HG03196 (cell line): Measurements from ENCODE around the gene TNNI3K.

Experiments
- ATAC-seq: cut with Tn5 transposase; IDR thresholded peaks from one replicate; pipeline ENCODE4 v1.9.1; 2021; ENCODE audit not compliant: unreplicated experiment

TNNI3K gene

GRCh38 chr1:74549932-74550331 is 314.7 kb downstream of the TNNI3K start:
- no peak for ATAC-seq

GRCh38 chr1:74570797-74571492 is 335.8 kb downstream of the TNNI3K start:
- ATAC-seq: no peak

- no peak for ATAC-seq
These were observed 336.3 kb downstream of the TNNI3K start for GRCh38 chr1:74571493-74571800.

- ATAC-seq: no peak
These were observed 336.7 kb downstream of the TNNI3K start for GRCh38 chr1:74571891-74572290.

GRCh38 chr1:74578101-74578500 is 342.9 kb downstream of the TNNI3K start:
- no peak for ATAC-seq

GRCh38 chr1:74579425-74579824 is 344.2 kb downstream of the TNNI3K start:
- peak; percentile 100 for ATAC-seq

- ATAC-seq: no peak
These were observed 348.2 kb downstream of the TNNI3K start for GRCh38 chr1:74583397-74583796.

GRCh38 chr1:74584185-74584584 is 349.0 kb downstream of the TNNI3K start:
- ATAC-seq: no peak

GRCh38 chr1:74586253-74586897 is 351.2 kb downstream of the TNNI3K start:
- ATAC-seq: no peak

GRCh38 chr1:74587888-74588287 is 352.7 kb downstream of the TNNI3K start:
- ATAC-seq: no peak

GRCh38 chr1:74590288-74590687 is 355.1 kb downstream of the TNNI3K start:
- no peak for ATAC-seq

- ATAC-seq: no peak
These were observed 356.8 kb downstream of the TNNI3K start for GRCh38 chr1:74591949-74592348.

GRCh38 chr1:74592580-74593355 is 357.6 kb downstream of the TNNI3K start:
- ATAC-seq: no peak
